Adrenal gland (tissue), 12 donors: Measurements from ENCODE around the gene RSPO3. TPM values are rescaled to one million over a fixed set of nuclear protein-coding genes. Genes with fewer than 3 reads are reported as not detected.

Experiments used
- DNase-seq, 7 donors: peaks; one replicate each; pipeline ENCODE4 v3.0.0-alpha.2; 2019 to 2020
- H3K27ac ChIP-seq, 5 donors: fragments of 200-600 bp; sonication (generic) in 4 of 5; 1 replicate in 3 of 5; 2 replicates in 2 of 5; pipeline versions ENCODE4 v1.5.1 to v1.8.0; 2016 to 2020; ENCODE audit warnings: mild to moderate bottlenecking in 1 of 5
- H3K27me3 ChIP-seq: fragments of 200-600 bp; 2 replicates; pipeline ENCODE4 v1.8.0; 2021
- H3K36me3 ChIP-seq, 2 donors: fragments of 200-600 bp; replicated peaks in 1 of 2; 1 replicate in 1 of 2; 2 replicates in 1 of 2; pipeline versions ENCODE4 v1.5.1 to v1.8.0; 2018 to 2022
- H3K4me1 ChIP-seq, 2 donors: fragments of 200-600 bp; replicated peaks in 1 of 2; 1 replicate in 1 of 2; 2 replicates in 1 of 2; pipeline versions ENCODE4 v1.5.1 to v1.8.0; 2018 to 2021
- H3K4me3 ChIP-seq, 4 donors: fragments of 200-600 bp; sonication (generic) in 3 of 4; one replicate each; pipeline ENCODE4 v1.5.1; 2016 to 2018
- H3K9me3 ChIP-seq, 3 donors: fragments of 200-600 bp; sonication (generic) in 1 of 3; replicated peaks in 1 of 3; 1 replicate in 2 of 3; 2 replicates in 1 of 3; pipeline versions ENCODE4 v1.5.1 to v1.8.0; 2016 to 2021
- POLR2A ChIP-seq, 2 donors: fragments of 450-650 bp; IDR thresholded peaks; one replicate each; pipeline ENCODE4 v1.6.1; 2017; ENCODE audit warnings: antibody characterized with exemption in 2 of 2, mild to moderate bottlenecking in 2 of 2, moderate library complexity in 1 of 2
- WGBS, 4 donors: extraction: QIAGEN DNeasy Blood & Tissue Kit in 2 of 4; methylation state at CpG; one replicate each; pipeline versions ENCODE4 v1.1.5 to v1.1.7; 2013 to 2017; 5-methylcytosine and 5-hydroxymethylcytosine counted together
- intact Hi-C, 2 donors: fragments of 100-400 bp; cut with DNase I; formaldehyde crosslinking; loops; one replicate each; pipeline versions ENCODE4 v1.14.1 to v1.15.0; 2022 to 2023
- polyA plus RNA-seq, 3 donors: library from polyadenylated mRNA; stranded (reverse); fragments of 200-250 nt in 2 of 3; fragments of 350-450 nt in 1 of 3; fragmentation: Illumina TruSeq in 1 of 3; extraction: RNeasy Lipid Tissue Mini Kit (QIAGEN cat#74804) in 1 of 3; gene quantifications; one replicate each; pipeline ENCODE4 v1.2.3, GENCODE V29; 2013 to 2014
- total RNA-seq, 9 donors: library from RNA; depleted of rRNA in 4 of 9; stranded (reverse); fragments of >200 nt in 4 of 9; fragments of 120-200 nt in 1 of 9; fragmentation: NEBNext Ultra II Directional in 1 of 9; extraction: Animal tissue kit (Norgen Biotek cat#: 25700) in 1 of 9; gene quantifications; one replicate each; pipeline versions ENCODE4 v1.1.0 to v1.2.4, GENCODE V29; 2013 to 2023
- TF ChIP-seq, protein P1 (sequence below), 6 experiments: fragments of 450-650 bp in 4 of 6; fragments of 200-600 bp in 2 of 6; sonication (generic) in 1 of 6; IDR thresholded peaks; 1 replicate in 5 of 6; 2 replicates in 1 of 6; pipeline versions ENCODE4 v1.5.1 to v1.8.0; 2016 to 2021; ENCODE audit warnings: antibody characterized with exemption in 6 of 6, mild to moderate bottlenecking in 2 of 6, moderate library complexity in 1 of 6
- donor health status: healthy with polysubstance abuse.
- donor health status: Bipolar disorder and iron deficiency.
- donor health status: DM: yes; HTN: yes; CAD: no.
- donor health status: DM: no; HTN: no; CAD: no.
- donor health status: DM: no; HTN: no; CAD: no.
- donor health status: DM: yes; HTN: yes; CAD: no.

Gene RSPO3
- total and polyA plus RNA-seq, 12 donors = 3.2 to 36.5 (median 15.4) TPM

DNA sequence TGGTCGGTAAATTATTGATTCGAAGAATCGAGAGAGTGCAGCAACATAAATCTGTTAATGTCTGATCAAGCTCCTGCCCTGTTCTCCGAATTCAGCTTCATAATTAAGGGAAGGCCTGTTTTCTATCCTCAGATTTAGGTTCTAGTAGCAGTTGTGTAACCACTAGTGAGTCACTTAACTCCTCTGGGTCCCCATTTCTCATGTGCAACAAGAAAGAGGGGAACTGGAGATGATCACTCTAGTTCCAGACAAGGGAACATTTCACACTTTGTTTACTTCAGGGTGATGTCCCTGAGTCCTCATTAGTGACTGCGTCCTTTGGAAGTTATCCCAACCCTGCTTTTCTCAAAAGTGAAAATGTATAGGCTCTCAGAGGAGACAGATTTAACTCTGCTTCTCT, 80.1 kb downstream of the RSPO3 start:
- intact Hi-C loops = no loop called here
- H3K27ac ChIP-seq = no peak overlapping the region
- no peak for TF ChIP-seq POLR2A (IDR thresholded peaks at IDR 0.05)
- TF ChIP-seq, protein P1, sequence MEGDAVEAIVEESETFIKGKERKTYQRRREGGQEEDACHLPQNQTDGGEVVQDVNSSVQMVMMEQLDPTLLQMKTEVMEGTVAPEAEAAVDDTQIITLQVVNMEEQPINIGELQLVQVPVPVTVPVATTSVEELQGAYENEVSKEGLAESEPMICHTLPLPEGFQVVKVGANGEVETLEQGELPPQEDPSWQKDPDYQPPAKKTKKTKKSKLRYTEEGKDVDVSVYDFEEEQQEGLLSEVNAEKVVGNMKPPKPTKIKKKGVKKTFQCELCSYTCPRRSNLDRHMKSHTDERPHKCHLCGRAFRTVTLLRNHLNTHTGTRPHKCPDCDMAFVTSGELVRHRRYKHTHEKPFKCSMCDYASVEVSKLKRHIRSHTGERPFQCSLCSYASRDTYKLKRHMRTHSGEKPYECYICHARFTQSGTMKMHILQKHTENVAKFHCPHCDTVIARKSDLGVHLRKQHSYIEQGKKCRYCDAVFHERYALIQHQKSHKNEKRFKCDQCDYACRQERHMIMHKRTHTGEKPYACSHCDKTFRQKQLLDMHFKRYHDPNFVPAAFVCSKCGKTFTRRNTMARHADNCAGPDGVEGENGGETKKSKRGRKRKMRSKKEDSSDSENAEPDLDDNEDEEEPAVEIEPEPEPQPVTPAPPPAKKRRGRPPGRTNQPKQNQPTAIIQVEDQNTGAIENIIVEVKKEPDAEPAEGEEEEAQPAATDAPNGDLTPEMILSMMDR (IDR thresholded peaks at IDR 0.05) = no peak
- H3K9me3 ChIP-seq = no peaks in the 10 kb centered on the region
- H3K4me1 ChIP-seq = no peaks in the 10 kb centered on the region
- H3K36me3 ChIP-seq = no peaks in the 10 kb centered on the region
- WGBS, 4 donors = 73 to 77% (median 76%) methylated on average over 5 of the region's 5 CpGs
- H3K4me3 ChIP-seq = no peak overlapping the region
- H3K27me3 ChIP-seq = no peaks in the 10 kb centered on the region
- DNase-seq = no peak

DNA sequence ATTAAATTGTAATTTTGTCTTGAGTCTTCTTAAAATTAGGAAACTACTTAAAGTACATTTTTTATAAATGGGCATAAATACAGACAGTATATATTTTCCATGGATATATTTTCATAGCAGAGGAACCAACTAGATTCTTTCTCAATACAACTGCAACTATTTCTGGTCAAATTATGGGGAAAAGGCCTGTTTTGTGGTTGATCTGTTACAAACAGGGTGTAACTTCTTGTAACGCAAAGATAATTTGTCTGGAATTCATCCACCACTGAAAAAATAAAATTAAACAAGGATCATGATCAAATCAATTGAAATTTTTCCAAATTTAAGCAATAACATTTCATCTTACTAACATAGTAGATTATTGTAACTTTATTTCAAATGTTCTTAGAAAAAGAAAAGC, 81.0 kb downstream of the RSPO3 start:
- TF ChIP-seq POLR2A (IDR thresholded peaks at IDR 0.05) = no peak
- no peaks in the 10 kb centered on the region for H3K36me3 ChIP-seq

DNA sequence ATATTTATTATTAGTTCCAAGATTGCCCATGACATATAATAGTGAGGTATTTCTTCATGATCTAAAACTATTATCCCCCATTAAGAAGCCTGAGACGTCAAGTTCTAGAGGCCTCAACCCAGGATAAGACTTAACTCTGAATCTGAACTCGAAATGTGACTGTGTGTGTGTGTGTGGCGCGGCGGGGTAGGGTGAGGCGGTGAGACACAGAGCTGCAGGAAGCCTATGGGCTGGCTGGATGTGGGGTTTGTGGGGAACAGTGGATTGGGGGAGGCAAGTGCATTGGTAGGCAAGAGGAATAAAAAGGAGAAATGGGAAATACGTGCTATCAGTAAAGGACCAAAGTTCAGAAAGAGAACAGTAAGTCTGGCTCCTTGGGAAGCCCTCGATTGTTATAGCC, 81.6 kb downstream of the RSPO3 start:
- H3K27ac ChIP-seq = no peak overlapping the region
- H3K4me3 ChIP-seq = no peak overlapping the region
- no peaks in the 10 kb centered on the region for H3K36me3 ChIP-seq
- DNase-seq = no peak
- no peaks in the 10 kb centered on the region for H3K27me3 ChIP-seq
- 77 to 82% (median 81%) methylated on average over 8 of the region's 8 CpGs for WGBS, 4 donors
- intact Hi-C loops = no loop called here
- no peaks in the 10 kb centered on the region for H3K4me1 ChIP-seq
- TF ChIP-seq, protein P1 (IDR thresholded peaks at IDR 0.05) = no peak
- TF ChIP-seq POLR2A (IDR thresholded peaks at IDR 0.05) = no peak
- no peaks in the 10 kb centered on the region for H3K9me3 ChIP-seq

More for the DNA sequence above, 81.0 kb downstream of the RSPO3 start:
- no peak for DNase-seq
- intact Hi-C loops = no loop called here
- Histone ChIP-seq H3K27me3 (no peaks in the 10 kb centered on the region), H3K9me3 (no peaks in the 10 kb centered on the region), H3K4me3 (no peak overlapping the region), H3K27ac (no peak overlapping the region), H3K4me1 (no peaks in the 10 kb centered on the region)
- WGBS, 4 donors = 68 to 85% (median 73%) methylated on average over 1 of the region's 1 CpG

DNA sequence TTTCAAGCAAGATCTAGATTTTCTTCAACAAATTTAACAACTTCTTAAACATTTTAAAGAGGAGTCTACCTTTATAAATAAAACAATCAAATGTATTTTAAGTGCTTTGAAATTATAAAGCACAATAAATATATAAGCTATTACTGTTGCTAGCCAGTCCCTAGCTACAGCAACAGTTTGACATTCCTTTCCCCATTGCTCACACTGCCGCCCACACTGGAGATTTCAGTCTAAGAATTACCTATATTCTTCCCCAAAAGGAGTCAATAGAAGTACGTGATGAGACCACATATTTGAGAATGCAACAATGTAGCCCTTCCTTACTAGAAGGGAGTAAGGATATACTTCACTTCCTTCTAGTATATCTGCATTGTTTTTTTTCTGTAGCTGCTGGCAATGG, 82.8 kb downstream of the RSPO3 start:
- Histone ChIP-seq H3K27me3 (no peaks in the 10 kb centered on the region), H3K27ac (no peak overlapping the region), H3K36me3 (no peaks in the 10 kb centered on the region), H3K4me3 (no peak overlapping the region), H3K9me3 (no peaks in the 10 kb centered on the region), H3K4me1 (no peaks in the 10 kb centered on the region)
- intact Hi-C loops = no loop called here
- WGBS, 4 donors = 53 to 64% (median 61%) methylated on average over 2 of the region's 2 CpGs
- TF ChIP-seq, protein P1 (IDR thresholded peaks at IDR 0.05) = no peak
- no peak for TF ChIP-seq POLR2A (IDR thresholded peaks at IDR 0.05)
- no peak for DNase-seq

DNA sequence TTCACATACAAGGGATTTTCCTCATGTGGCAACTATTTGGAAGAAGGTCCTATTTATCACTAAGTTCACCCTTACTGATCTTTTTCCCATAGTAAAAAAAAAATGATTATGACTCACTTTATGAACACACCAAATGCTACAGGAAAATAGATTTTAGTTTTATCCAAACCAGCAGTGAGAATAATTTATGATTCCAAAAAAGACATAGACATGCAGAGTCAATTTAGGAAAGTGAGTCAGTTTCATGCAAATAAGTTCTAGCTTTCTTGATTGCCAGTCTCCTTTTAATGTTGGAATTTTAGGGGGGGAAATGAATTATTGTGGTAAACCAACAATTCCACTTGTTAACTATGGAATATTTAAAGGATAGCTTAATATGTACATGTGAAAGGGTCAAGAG, 84.2 kb downstream of the RSPO3 start:
- no peak for DNase-seq
- Histone ChIP-seq H3K9me3 (no peaks in the 10 kb centered on the region), H3K27me3 (no peaks in the 10 kb centered on the region), H3K4me1 (no peaks in the 10 kb centered on the region), H3K4me3 (no peak overlapping the region), H3K36me3 (no peaks in the 10 kb centered on the region), H3K27ac (no peak overlapping the region)
- intact Hi-C loops = no loop called here
- TF ChIP-seq, protein P1 (IDR thresholded peaks at IDR 0.05) = no peak
- no peak for TF ChIP-seq POLR2A (IDR thresholded peaks at IDR 0.05)
